GM18502 (cell line): ENCODE measurements around the gene ZNF200.
"Not testable (repeated sequence)": the region's sequence is repeated elsewhere in the genome, so short reads cannot be mapped to it uniquely, and the experiment has no call there.

Source experiments
- ATAC-seq: cut with Tn5 transposase; IDR thresholded peaks from one replicate; pipeline ENCODE4 v1.9.1; 2021; ENCODE audit warnings: mild to moderate bottlenecking; ENCODE audit not compliant: unreplicated experiment, poor library complexity

Gene ZNF200

DNA sequence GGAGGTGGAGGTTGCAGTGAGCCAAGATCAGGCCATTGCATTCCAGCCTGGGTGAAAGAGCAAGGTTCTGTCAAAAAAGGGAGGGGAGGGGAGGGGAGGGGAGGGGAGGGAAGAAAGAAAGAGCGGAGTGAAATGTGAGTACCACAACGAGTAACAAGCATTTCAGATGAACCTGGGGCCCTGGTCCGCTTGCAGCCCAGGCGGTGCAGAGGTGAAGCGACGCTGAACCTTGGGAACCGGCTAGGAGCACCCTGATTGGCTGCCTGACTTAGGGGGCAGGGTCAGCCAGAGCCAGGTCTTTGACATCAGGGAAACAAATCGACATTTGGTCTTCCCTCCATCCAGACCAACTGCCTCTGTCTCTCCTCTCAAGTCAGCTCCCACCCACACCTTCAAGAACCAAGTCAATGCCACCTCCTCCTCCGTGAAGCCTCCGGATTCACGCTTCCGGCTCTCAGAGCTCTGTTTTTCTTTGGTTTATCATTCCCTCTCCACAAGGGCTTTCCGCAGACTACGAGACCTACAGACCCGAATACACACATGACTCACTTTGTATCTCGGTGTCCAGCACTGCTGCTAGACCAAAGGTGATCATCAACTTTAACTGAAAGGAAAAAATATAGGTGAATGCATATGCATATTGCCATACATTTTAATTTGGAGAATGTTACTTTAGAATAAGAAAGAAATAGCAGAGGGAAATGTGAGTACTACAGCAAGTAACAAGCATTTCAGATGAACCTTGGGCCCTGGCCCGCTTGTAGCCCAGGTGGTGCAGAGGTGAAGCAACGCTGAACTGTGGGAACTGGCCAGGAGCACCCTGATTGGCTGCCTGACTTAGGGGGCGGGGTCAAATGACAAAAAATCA lies 27.6 kb downstream of the ZNF200 start:
- ATAC-seq = no peak

DNA sequence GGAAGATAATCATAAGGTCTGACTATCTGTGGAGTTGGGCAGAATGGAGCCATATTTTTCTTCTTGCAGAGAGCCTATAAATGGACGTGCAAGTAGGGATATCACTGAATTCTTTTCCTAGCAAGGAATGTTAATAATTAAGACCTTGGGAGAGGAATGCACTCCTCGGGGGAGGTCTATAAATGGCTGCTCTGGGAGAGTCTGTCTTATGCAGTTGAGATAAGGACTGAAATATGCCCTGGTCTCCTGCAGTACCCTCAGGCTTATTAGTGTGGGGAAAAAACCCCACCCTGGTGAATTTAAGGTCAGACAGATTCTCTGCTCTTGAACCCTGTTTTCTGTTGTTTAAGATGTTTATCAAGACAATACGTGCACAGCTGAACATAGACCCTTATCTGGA lies 29.0 kb downstream of the ZNF200 start:
- not testable (repeated sequence) for ATAC-seq

GRCh38 chr16:3202903-3203539 lies 31.9 kb downstream of the ZNF200 start:
- ATAC-seq = no peak

DNA sequence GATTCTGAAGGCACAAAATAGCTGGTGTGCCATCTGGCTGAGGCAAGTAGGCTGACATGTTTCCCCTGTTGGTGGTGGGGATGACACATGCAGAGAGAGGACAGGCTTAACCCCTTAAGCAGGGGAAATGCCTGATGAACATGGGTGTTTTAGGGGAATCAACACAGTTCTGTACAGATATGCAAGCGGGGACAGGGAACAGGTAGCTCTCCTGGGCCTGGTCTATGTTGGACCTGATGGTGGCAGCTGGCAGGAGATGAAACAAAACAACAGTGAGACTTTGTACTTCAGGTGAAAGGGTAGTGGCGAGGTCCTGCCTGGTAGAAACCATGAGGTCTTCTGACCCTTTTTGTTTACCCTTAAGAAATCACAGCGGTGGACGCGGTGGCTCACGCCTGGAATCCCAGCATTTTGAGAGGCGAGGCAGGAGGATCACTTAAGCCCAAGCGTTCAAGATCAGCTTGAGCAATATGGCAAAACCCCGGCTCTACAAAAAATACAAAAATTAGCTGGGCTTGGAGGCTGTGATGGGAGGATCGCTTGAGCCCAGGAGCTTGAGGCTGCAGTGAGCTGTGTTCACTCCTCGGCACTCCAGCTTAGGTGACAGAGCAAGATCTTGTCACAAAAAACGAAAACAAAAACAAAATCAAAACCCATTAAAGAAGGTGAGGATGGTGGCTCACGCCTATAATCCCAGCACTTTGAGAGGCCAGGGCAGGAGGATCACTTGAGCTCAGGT lies 36.5 kb downstream of the ZNF200 start:
- no peak for ATAC-seq

GRCh38 chr16:3197694-3198333 lies 37.1 kb downstream of the ZNF200 start:
- ATAC-seq = not testable (repeated sequence)

- no peak for ATAC-seq
These were observed 39.0 kb downstream of the ZNF200 start for GRCh38 chr16:3195975-3196374.

DNA sequence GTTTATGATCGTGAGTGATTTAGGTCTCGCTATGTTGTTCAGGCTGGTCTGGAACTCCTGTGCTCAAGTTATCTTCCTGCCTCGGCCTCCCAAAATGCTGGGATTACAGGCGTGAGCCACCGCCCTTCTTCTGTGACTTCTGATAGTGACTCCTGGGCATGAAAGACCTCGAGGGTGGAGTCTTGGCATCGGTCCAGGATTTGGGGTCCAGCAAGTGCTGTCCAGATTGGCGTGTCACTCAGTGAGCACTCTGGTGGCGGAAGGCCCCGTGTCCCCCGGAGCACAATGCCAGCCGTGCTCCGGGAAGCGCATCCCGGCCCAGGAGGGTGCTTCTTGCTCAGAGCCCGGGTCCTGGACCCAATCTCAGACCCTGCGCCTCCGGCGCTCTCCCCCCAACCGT lies 40.2 kb downstream of the ZNF200 start:
- no peak for ATAC-seq

DNA sequence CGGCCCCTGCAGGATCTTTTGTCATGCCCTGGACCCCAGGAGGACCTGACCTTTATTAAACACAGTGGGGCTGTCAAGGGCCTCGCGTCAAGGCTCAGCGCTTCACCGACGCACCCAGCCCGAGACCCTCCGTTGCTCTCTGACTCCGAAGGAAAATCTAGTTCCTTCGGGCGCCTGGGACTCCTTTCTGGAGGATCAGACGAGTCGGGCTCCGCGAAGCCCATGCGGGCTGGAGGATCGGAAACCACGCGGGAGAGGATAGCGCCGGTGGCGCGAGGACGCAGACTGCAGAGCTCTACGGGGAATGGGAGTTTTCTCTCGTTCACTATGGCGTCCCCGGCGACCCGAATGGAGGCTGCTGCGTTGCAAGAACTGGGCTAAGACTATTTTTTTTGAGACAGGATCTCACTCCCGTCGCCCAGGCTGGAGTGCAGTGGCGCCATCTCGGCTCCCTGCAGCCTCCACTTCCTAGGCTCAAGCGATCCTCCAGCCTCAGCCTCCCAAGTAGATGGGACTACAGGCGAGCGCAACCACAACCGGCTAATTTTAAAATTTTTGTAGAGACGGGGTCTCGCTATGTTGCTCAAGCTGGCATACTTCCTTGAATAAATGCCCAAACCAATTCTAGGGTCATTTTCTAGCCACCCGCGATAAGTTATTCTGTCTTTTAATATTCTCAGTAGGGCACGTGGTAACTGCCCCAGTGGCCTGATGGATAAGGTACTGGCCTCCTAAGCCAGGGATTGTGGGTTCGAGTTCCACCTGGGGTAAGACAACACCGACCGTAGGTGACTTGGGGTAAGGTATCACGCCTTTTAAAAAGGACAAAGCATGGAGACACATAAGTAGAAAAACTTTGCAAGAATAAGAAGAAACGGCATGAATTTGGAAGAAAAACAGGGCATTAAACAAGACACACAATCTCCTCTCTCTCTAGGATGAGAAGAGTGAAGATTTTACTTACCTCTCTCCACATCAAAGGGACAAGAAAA lies 41.4 kb downstream of the ZNF200 start:
- ATAC-seq = no peak

DNA sequence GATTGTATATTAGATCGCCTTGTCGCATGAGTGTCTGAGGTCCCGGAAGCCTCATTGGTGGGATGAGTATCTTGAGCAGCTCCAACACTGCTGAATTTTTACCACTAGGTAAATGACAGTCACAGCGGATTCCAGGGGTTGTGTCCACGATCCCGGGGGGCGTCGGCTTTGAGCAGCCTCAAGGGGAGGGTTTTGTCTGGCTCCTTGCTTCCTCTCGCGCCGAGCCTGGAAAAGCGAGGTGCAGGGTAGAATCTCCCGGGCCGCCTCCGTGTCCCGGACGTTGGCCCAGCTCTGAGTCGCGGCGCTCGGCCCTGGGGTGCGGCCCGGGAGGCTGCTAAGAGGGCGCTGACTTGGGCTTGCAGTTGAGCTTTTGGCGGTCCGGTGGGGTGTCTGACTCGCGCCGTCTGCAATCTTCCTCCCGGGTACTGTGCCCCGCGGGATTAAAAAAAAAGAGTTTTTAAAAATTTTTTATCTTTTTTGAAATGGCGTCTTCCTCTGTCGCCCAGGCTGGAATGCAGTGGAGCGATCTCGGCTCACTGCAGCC lies 42.4 kb downstream of the ZNF200 start:
- ATAC-seq = no peak

DNA sequence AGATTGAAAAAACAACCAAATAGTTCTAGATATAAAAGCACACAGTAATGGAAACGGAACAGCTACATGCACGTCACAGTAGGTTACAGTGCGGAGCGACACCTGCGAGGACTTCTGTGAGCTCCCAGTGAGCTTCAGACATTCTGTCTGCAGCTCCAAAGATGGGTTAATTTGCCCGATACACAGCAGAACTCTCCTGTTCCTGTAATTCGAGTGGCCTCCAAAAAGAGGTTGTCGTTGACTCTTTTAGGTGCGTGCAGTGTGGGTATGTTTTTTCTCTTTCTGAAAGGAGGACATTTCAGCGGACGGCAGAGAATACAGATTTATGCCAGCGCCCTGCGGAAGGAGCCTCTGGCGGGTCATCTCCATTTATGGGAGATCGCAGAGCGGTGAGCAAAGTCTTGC lies 44.0 kb downstream of the ZNF200 start:
- ATAC-seq = no peak

GRCh38 chr16:3189869-3190268 lies 45.1 kb downstream of the ZNF200 start:
- ATAC-seq = no peak

- ATAC-seq = no peak
These were observed 45.8 kb downstream of the ZNF200 start for GRCh38 chr16:3188925-3189825.

GRCh38 chr16:3188675-3188924 lies 46.4 kb downstream of the ZNF200 start:
- ATAC-seq = no peak

GRCh38 chr16:3187798-3188674 lies 46.9 kb downstream of the ZNF200 start, which contains the start of gene OR1F1:
OR1F1 (plus strand) TSS chr16:3188204.
- ATAC-seq = no peak

DNA sequence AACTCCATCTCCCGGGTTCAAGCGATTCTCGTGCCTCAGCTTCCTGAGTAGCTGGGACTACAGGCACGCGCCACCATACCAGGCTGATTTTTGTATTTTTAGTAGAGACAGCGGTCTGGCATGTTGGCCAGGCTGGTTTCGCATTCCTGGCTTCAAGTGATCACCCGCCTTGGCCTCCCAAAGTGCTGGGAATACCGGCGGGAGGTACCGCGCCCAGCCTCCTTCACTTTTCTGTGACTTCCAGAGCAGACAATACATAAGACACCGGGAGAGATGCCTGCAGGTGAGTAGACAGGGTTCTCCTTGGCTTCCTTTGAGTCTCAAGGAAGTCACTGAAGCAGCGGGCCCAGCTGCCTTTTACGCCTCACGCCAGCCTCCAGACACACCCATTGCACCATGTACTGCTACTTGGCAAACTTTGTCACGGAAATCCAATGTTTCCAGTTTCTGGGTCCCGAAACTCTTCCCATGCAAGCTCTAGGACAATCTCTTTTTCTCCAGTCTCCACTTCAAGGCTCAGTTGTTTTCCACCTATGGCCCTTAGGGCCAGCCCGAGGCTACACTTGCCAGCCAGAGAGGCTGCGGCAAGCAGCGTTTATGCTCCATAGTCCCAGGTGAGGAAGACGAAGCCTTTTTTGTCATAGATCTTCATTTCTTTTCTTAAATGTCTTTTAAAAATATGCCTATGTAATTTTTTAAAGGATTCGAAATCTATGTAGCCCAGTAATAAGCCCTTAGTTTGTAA lies 47.8 kb downstream of the ZNF200 start:
- no peak for ATAC-seq

DNA sequence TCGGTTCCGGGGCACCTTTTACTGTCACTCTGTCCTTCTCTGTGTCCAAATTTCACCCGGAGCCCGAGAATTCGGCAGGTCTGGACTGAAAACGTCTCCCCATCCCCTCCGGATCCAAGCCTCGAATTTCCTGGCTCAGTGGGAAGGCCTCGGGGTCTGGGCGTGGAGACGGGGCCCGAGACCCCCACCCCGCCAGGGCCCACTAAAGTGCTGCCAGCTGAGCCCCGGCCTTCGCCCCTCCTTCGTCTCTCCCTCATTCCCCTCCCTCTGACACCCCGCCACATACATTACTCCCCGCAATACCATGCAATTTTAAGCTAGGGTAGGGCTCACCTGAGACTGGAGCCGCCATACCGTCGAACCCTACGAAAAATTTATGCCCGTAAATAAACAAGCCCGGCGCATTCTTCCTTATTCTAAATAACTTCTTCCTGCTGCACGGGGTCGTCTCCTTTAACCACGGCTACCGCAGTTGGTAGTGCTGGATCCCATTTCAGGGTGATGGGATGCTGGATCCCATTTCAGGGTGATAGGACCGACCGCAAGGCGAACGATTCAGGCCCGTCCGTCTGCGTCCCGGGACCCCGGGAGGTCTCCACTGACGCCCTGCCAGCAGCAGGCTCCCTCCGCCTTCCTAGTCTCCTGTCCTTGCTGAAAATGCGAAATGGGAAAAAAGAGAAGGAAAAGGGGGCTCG lies 51.4 kb downstream of the ZNF200 start:
- no peak for ATAC-seq
